ENCODE data around the gene CUEDC1. TPM values are rescaled to one million over a fixed set of nuclear protein-coding genes. Genes with fewer than 3 reads are reported as not detected.
A peak's percentile ranks its signal among the peaks of the same experiment; 100 is the strongest.

Gene CUEDC1
- total and polyA plus RNA-seq, 2 of the 13 experiments (the other 11 are each of a cell fraction or from before 2014, with no cell fraction given), result 7.4 to 12.9 TPM

- TF ChIP-seq EHMT2 (IDR thresholded peaks at IDR 0.05; ENCODE audit: borderline replicate concordance, low read depth, low read length) (no peak), TSC22D2 (CRISPR knock-in tag; IDR thresholded peaks at IDR 0.05; ENCODE audit: borderline replicate concordance) (no peak), EP300 (IDR thresholded peaks at IDR 0.05; ENCODE audit: low read depth in 2 of 2, low read length in 2 of 2) (peak in 1 of 2 experiments; percentile 56; a peak in 1 of 4 replicates), EP300 (CRISPR knock-in tag; IDR thresholded peaks at IDR 0.05; ENCODE audit: borderline replicate concordance) (no peak), PCBP1 (IDR thresholded peaks at IDR 0.05; ENCODE audit: borderline replicate concordance, low read depth, low read length) (no peak), ZNF891 (CRISPR knock-in tag; IDR thresholded peaks at IDR 0.05) (peak; percentile 47; the same call in 1 of the 2 replicates), TCF7 (IDR thresholded peaks at IDR 0.05; ENCODE audit: low read depth) (peak; percentile 85), ZNF143 (CRISPR knock-in tag; IDR thresholded peaks at IDR 0.05) (no peak), ZNF296 (CRISPR knock-in tag; conservative IDR thresholded peaks at IDR 0.05) (no peak), HDAC2 (CRISPR knock-in tag; IDR thresholded peaks at IDR 0.05) (peak; percentile 14; the same call in 1 of the 2 replicates), NFE2 (CRISPR knock-in tag; IDR thresholded peaks at IDR 0.05) (no peak), HNRNPL (IDR thresholded peaks at IDR 0.05; ENCODE audit: low read depth, low read length) (peak; percentile 68; the same call in 1 of the 2 replicates), RBM39 (IDR thresholded peaks at IDR 0.05; ENCODE audit: low read depth, low read length, poor library complexity, severe bottlenecking) (no peak), ZC3H13 (CRISPR knock-in tag; IDR thresholded peaks at IDR 0.05) (peak; percentile 82), ZFP41 (CRISPR knock-in tag; IDR thresholded peaks at IDR 0.05; ENCODE audit: borderline replicate concordance) (no peak), FOXP1 (IDR thresholded peaks at IDR 0.05) (no peak), FOXP1 (CRISPR knock-in tag; IDR thresholded peaks at IDR 0.05) (peak; percentile 51; the same call in 1 of the 2 replicates), ZNF281 (CRISPR knock-in tag; IDR thresholded peaks at IDR 0.05; ENCODE audit: borderline replicate concordance) (peak; percentile 38; the same call in 1 of the 2 replicates), STAT6 (CRISPR knock-in tag; IDR thresholded peaks at IDR 0.05; ENCODE audit: borderline replicate concordance) (no peak), PTBP1 (IDR thresholded peaks at IDR 0.05; ENCODE audit: low read depth, low read length, poor library complexity, severe bottlenecking) (no peak), ZSCAN31 (CRISPR knock-in tag; IDR thresholded peaks at IDR 0.05; ENCODE audit: low read depth) (no peak), SMYD3 (CRISPR knock-in tag; IDR thresholded peaks at IDR 0.05) (0 out of 2 replicates have a peak, but pooled peaks have one; percentile 20), AHR (CRISPR knock-in tag; IDR thresholded peaks at IDR 0.05) (no peak), NFYC (CRISPR knock-in tag; IDR thresholded peaks at IDR 0.05) (no peak), SIN3B (IDR thresholded peaks at IDR 0.05; ENCODE audit: low read length) (no peak), ZFX (CRISPR knock-in tag; IDR thresholded peaks at IDR 0.05; ENCODE audit: low read depth) (no peak)
Measured at GRCh38 chr17:57879437-57880085, 75.7 kb downstream of the CUEDC1 start (continued).

All from HepG2 (cell line).